Inflammatory macrophage treated with lipopolysaccharide for 1 hour (primary cell): ENCODE data around the gene CDYL2.

ENCODE experiments used
- DNase-seq, 2 donors: peaks; one replicate each; pipeline ENCODE4 v3.0.0-alpha.2; 2020 to 2022

Gene CDYL2

DNA sequence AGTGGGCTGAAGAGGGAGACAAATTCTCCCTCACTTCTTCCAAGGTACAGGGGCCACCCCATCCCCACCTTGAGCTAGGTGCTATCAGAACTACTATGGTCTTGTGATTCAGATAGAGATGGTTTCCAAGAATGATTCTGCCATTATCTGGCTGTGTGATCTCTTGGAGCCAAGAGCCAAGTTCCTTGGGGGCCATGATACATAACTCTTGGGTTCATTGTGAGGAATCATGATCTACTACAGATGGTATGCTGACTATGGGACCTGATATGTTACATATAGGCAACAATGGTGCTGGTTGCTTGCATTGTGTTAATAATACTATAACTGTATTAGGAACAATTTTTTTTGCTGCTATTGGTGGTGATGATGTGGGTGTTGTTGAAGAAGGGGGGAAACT is 217.9 kb downstream of the CDYL2 start:
- no peak for DNase-seq

DNA sequence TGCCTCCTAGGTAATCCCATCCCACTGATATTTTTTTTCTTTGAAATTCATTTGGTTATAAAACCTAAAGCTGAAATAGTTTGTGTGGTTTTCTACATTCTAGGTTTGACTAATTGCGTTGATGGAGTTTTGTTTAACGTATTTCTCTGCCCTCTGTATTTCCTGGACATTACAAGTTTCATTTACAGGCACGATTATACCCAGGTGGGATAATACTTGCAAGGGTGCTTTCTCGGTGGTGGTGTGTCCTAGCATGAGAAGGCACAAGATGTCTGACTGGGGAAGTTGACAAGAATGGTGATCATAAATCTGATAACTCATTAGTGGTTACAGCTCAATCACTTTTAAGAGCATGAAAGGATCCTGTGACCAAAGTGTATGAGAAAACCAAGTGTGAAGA is 218.6 kb downstream of the CDYL2 start:
- no peak for DNase-seq

DNA sequence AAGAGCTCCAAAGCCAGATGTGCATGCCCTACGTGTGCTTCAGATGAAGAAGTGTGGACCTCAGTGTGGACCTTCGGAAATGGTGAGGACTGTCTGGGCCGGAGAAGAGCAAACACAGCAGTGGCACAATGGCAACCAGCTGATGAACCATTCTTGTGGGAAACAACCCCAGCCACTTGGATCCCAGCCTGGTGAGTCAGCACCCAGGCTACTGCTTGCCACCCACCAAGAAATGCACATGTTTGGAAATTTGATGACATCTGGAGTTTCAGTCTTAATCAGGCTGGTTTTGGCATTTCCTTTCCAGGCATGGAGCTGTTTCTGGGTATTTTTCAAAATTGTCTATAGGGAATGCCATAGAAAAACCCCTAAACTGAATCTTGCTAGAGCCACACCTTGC is 220.9 kb downstream of the CDYL2 start:
- DNase-seq: peak; percentile 66 to 88

DNA sequence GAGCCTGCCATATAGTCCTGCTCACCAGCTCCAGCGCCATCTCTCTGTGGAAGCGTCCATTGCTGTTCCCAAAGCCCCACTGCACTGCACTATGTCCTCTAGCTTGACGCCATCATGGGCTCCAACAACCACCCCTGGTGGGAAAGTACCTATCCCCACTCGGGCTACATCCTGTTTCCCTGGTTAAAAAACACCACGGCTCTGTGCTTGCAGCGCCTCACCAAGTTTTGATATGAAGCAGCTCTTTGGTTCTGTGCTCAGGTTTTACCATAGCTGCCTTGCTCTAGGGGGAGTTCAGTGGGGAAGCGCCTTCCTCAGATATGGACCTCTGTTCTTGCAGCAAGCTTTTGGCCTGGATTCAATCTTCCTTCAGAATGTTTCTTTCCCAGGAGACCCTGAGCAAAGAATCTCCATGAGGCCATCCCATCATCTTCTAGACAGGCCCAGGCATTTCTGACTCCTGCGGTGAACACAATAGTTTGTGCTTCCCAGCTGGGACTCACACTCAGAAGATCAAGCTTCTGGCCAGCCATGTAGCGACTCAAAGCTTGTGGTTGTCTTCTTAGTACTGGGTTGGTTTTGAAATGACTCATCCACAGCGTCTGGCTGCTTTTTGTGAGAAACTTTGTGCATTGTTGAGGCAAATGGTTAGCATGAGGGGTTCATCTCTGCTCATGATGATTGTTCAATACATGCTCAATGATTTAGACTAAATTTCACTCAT is 224.1 kb downstream of the CDYL2 start:
- no peak for DNase-seq

DNA sequence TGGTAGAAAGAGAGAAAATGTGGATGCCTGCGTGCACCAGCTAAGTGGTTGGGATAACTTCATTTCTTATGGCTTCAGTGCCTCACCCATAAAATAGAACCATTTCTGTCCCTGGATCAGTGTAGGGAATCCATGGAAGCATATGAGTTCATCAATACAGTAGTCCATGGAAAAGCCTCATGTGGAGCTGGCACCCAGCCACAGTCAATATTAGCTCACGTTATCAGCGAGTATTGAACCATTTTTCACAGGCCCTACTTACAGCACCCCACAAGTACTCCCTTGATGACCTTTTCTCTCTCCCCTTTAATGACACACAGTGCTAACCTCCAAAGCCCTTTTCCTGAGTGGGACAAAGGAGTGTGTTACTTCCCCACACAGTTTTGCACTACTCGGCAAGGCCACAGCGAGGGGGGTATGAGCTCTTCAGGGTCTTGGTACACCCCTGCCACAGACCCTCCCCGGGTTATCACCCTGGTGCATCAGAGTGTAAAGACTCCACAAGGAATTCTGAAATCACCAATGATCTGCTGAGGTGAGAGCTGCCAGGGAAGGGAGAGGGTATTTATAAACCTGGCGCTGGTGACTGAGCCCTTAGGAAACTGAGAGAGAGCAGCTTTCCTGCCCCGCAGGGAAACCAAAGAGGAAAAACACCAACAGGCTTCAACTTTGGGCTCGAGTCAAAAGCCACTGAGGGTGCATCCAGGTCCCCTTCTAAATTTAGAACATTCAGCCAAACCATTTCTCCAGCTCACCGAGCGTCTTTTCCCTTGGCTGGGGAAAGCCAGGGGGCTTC is 226.7 kb downstream of the CDYL2 start:
- DNase-seq: no peak

DNA sequence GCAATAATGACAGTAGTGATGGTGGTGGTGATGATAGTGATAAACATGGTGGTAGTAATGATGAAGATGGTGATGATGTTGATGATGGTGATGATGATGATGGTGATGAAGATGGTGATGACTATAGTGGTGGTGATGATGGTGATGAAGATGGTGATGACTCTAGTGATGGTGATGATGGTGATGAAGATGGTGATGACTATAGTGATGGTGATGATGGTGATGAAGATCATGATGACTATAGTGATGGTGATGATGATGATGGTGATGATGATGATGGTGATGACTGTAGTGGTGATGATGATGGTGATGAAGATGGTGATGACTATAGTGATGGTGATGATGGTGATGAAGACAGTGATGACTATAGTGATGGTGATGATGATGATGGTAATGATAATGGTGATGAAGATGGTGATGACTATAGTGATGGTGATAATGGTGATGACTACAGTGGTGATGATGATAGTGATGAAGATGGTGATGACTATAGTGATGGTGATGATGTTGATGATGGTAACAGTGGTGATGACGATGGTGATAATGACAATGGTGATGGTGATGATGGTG is 228.0 kb downstream of the CDYL2 start:
- DNase-seq: no peak

DNA sequence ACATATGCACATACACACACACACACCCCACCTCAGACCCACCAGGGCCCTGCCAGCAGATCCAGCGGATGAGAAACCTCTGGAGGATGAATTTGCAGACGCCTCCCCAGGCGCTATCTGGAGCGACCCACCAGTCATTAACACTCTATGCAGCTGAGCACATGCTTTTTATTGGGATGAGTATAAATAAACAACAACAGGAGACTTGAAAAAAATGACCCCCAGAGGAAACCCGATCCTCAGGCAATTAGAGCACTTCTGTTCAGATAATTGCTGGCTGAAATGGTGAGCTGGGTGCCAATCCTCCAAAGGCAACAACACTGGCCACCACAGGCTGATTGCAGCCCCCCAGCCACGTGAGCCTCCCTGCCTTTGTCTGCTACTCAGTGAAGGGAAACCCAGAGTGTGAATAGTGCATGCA is 230.7 kb downstream of the CDYL2 start:
- no peak for DNase-seq

DNA sequence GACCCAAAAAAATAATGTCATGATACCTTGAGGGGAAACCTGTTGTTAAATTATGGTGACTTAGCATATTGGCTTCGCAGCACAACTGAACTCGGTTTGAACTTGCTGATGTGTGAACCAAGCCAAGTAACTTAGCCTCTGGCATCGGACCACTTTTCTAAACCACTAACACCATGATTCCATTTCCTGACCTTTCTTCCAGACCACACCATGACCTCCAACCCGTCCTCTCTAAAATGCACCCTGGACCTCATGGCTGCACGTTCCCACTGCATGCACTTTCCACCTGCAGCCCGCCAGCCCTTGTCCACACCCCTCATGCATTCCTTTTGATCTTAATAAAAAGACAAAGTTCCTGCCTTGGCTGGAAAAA is 234.3 kb downstream of the CDYL2 start:
- DNase-seq: no peak

DNA sequence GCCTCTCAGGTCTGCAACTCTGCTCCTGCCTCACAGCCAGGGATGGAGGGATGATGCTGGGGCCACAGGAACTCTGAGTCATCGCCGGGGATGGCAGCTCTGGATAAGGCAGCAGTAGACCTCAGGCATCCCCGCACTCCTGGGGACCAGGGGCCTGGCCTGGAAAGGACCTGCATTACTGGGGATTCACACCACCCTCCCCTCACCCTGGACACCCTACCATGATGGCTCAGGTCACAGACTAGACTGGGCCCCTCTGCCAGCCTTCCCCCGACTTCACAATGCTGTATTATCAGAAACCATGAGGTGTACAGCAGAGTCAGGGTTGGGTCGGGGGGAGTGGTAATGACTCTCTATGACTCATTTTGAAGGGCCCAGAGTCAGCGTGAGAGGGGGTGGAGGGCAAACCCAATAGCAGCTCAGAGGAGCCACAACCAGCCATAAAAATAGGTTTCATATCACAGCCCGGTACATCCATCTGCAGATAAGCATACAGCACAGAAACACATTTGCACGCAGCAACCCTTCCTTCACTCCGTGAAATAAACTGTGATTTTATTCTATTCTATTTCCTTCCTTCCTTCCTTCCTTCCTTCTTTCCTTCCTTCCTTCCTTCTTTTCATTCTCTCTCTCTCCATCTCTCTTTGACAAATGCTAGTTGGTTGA is 234.8 kb downstream of the CDYL2 start:
- no peak for DNase-seq

DNA sequence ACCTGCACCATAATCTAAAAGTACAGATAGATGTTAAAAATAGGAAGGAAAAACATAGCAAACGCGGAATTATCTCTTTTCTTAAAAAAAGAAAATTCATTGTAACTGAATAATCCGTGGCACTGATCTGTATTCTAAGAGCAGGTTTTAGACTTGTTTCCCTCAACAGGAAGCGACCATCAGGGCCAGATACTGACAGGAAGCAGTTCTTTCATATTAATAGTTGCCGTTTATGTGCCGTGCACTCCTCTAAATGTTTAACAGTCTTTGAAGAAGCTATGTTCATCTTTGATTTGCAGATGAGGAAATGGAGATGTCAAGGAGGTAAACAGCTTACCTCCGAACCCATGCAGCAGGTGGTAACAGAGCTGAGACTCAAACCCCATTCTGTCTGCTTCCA is 240.0 kb downstream of the CDYL2 start:
- no peak for DNase-seq

DNA sequence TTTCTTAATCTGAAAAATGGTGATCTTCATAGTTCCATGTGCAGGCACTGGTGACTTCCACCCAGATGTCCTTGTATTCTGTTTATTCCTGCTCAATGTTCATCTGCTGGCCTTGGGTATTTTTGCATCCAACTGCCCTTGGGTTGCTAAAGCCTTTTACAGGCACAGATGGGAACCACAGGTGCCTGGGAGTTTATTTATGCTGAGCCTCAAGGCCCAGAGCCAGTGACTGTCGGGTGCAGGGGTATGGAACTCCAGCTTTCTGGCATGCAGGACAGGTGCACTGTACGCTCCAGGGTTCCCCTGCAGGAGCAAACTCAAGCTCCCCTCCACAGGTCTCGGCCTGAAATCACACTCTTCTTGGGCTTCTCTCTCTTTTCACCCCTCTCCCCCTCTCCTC is 241.3 kb downstream of the CDYL2 start:
- DNase-seq: no peak

DNA sequence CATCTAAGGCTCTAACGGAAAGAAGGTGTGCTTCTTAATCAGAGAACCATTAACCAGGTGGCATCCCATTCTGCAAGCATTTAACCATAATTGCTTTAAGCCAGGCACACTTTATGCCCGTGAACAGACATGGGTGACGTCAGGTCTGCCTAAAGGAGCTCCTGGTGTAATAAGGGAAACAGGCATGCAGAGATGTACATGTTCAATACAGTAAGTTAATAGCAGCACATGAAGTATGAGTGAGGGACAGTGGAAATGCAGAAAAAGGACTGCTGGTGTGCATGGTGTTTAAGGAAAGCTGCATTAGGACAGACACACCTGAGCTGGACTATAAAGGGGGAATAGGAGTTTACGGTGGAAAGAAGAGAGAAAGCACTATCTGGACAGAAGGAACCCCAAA is 245.0 kb downstream of the CDYL2 start:
- no peak for DNase-seq

DNA sequence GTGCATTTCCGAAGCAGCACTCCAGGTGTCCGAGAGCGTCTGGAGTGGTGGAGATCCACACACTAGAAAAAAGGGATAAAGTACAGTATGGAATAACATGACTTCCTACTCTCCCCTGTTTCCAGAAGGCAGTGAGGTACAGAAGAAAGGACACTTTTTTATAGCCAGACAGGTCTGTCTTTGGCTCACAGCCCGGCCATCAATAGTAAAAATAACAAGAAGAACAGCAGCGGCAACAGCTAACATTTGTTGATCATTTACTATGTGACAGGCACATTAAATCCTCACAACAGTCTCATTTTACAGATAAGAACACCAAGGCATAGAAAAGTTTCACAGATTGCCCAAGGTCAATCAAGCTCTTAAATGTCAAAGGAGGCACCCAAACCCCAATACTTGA is 247.4 kb downstream of the CDYL2 start:
- no peak for DNase-seq

DNA sequence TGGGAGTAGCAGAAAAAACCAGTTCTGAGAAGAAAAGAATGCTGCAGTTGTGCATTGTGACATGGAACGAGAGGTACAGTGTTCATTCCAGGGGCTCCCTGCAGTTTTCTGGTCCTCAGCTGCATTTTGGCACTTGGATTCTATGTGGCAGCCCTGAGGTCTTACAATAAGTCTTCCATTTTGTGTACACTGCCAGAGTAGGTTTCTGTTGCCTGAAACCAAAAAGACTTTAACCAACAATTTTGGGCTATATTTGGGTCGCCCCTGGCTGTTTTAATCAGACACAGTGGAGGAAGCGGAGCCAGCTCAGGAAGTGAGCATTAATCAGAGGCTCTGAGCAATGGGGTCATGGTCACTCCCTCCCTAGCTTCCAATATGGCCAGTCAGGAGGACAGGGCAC is 247.9 kb downstream of the CDYL2 start:
- DNase-seq: no peak

DNA sequence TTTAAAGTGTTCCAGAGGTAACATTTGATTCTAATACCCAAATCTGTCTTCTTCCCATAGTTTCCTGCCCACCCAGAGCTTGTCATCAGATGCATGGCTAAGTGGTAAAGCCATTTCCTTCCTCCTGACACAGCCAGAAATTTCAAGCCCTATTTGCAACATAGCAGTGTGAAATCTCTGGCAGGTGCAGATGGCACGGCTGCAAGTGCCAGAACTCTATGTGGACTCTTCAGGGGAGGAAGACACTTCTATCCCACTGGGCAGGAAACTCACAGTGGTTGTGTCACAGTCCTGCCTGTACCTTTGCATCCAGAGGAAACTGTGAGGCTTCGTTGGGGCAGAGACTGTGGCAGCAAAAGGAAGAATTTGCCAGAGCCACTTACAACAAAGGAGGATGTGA is 250.4 kb downstream of the CDYL2 start:
- DNase-seq: no peak

DNA sequence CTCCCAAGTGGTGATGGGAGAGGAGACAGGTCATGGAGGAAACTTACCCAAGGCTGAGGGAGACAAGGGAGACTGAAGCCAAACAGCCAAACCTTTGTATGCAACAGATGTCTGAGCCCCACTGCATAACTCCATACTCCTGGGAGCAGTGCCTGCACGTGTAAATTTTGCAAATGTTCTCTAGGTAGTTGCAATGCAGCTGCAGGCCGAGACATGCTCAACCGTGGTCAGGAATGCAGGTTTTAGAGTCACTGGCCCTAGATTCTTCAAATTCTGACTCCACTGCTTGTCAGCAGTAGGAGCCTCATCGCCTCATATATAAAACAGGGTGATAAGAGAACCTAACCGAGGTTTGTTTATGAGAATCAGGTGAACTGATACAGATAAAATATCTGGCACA is 252.1 kb downstream of the CDYL2 start:
- DNase-seq: no peak
